ENCODE data around the gene AMN1. TPM values are rescaled to one million over a fixed set of nuclear protein-coding genes. Genes with fewer than 3 reads are reported as not detected.

Gene AMN1
- total and polyA plus RNA-seq, 2 experiments from 2014 or later: 12.6 to 17.7 TPM

DNA sequence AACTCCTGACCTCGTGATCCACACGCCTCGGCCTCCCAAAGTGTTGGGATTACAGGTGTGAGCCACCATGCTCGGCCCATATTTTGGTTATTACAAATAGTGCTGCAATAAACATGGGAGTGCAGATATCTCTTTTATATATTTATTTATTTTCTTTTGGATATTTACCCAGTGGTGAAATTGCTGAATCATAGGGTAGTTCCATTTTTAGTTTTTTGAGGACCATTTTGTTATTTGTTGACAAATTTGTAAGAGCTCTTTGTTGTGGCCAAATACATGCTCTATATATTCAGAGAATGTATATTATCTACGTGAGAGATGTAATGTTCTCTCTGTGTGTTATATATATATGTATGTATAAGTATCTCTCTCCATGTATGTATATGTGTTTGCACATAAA is 15.9 kb downstream of the AMN1 start:
- no peak for TF ChIP-seq JUNB (IDR thresholded peaks at IDR 0.05; ENCODE audit: unreplicated experiment)
- TF ChIP-seq ZNF331 (CRISPR knock-in tag; IDR thresholded peaks at IDR 0.05; ENCODE audit: low read depth): no peak
- TF ChIP-seq, protein P1, sequence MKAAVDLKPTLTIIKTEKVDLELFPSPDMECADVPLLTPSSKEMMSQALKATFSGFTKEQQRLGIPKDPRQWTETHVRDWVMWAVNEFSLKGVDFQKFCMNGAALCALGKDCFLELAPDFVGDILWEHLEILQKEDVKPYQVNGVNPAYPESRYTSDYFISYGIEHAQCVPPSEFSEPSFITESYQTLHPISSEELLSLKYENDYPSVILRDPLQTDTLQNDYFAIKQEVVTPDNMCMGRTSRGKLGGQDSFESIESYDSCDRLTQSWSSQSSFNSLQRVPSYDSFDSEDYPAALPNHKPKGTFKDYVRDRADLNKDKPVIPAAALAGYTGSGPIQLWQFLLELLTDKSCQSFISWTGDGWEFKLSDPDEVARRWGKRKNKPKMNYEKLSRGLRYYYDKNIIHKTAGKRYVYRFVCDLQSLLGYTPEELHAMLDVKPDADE (IDR thresholded peaks at IDR 0.05): no peak
- TF ChIP-seq EZH2phosphoT487 (IDR thresholded peaks at IDR 0.05; ENCODE audit: unreplicated experiment): no peak
- TF ChIP-seq CREB1 (CRISPR knock-in tag; IDR thresholded peaks at IDR 0.05; ENCODE audit: low read depth): no peak
- TF ChIP-seq, protein P2, sequence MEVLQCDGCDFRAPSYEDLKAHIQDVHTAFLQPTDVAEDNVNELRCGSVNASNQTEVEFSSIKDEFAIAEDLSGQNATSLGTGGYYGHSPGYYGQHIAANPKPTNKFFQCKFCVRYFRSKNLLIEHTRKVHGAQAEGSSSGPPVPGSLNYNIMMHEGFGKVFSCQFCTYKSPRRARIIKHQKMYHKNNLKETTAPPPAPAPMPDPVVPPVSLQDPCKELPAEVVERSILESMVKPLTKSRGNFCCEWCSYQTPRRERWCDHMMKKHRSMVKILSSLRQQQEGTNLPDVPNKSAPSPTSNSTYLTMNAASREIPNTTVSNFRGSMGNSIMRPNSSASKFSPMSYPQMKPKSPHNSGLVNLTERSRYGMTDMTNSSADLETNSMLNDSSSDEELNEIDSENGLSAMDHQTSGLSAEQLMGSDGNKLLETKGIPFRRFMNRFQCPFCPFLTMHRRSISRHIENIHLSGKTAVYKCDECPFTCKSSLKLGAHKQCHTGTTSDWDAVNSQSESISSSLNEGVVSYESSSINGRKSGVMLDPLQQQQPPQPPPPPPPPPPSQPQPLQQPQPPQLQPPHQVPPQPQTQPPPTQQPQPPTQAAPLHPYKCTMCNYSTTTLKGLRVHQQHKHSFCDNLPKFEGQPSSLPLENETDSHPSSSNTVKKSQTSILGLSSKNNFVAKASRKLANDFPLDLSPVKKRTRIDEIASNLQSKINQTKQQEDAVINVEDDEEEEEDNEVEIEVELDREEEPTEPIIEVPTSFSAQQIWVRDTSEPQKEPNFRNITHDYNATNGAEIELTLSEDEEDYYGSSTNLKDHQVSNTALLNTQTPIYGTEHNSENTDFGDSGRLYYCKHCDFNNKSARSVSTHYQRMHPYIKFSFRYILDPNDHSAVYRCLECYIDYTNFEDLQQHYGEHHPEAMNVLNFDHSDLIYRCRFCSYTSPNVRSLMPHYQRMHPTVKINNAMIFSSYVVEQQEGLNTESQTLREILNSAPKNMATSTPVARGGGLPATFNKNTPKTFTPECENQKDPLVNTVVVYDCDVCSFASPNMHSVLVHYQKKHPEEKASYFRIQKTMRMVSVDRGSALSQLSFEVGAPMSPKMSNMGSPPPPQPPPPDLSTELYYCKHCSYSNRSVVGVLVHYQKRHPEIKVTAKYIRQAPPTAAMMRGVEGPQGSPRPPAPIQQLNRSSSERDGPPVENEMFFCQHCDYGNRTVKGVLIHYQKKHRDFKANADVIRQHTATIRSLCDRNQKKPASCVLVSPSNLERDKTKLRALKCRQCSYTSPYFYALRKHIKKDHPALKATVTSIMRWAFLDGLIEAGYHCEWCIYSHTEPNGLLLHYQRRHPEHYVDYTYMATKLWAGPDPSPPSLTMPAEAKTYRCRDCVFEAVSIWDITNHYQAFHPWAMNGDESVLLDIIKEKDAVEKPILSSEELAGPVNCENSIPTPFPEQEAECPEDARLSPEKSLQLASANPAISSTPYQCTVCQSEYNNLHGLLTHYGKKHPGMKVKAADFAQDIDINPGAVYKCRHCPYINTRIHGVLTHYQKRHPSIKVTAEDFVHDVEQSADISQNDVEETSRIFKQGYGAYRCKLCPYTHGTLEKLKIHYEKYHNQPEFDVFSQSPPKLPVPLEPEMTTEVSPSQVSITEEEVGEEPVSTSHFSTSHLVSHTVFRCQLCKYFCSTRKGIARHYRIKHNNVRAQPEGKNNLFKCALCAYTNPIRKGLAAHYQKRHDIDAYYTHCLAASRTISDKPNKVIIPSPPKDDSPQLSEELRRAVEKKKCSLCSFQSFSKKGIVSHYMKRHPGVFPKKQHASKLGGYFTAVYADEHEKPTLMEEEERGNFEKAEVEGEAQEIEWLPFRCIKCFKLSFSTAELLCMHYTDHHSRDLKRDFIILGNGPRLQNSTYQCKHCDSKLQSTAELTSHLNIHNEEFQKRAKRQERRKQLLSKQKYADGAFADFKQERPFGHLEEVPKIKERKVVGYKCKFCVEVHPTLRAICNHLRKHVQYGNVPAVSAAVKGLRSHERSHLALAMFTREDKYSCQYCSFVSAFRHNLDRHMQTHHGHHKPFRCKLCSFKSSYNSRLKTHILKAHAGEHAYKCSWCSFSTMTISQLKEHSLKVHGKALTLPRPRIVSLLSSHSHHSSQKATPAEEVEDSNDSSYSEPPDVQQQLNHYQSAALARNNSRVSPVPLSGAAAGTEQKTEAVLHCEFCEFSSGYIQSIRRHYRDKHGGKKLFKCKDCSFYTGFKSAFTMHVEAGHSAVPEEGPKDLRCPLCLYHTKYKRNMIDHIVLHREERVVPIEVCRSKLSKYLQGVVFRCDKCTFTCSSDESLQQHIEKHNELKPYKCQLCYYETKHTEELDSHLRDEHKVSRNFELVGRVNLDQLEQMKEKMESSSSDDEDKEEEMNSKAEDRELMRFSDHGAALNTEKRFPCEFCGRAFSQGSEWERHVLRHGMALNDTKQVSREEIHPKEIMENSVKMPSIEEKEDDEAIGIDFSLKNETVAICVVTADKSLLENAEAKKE (CRISPR knock-in tag; IDR thresholded peaks at IDR 0.05): no peak
- no peak for TF ChIP-seq EZH2 (IDR thresholded peaks at IDR 0.05; ENCODE audit: low read depth, unreplicated experiment)
- TF ChIP-seq, protein P3, sequence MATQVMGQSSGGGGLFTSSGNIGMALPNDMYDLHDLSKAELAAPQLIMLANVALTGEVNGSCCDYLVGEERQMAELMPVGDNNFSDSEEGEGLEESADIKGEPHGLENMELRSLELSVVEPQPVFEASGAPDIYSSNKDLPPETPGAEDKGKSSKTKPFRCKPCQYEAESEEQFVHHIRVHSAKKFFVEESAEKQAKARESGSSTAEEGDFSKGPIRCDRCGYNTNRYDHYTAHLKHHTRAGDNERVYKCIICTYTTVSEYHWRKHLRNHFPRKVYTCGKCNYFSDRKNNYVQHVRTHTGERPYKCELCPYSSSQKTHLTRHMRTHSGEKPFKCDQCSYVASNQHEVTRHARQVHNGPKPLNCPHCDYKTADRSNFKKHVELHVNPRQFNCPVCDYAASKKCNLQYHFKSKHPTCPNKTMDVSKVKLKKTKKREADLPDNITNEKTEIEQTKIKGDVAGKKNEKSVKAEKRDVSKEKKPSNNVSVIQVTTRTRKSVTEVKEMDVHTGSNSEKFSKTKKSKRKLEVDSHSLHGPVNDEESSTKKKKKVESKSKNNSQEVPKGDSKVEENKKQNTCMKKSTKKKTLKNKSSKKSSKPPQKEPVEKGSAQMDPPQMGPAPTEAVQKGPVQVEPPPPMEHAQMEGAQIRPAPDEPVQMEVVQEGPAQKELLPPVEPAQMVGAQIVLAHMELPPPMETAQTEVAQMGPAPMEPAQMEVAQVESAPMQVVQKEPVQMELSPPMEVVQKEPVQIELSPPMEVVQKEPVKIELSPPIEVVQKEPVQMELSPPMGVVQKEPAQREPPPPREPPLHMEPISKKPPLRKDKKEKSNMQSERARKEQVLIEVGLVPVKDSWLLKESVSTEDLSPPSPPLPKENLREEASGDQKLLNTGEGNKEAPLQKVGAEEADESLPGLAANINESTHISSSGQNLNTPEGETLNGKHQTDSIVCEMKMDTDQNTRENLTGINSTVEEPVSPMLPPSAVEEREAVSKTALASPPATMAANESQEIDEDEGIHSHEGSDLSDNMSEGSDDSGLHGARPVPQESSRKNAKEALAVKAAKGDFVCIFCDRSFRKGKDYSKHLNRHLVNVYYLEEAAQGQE (IDR thresholded peaks at IDR 0.05; ENCODE audit: unreplicated experiment): no peak
- no peak for TF ChIP-seq POLR2AphosphoS5 (IDR thresholded peaks at IDR 0.05; ENCODE audit: low read depth)
- no peak for TF ChIP-seq STAT1 (IDR thresholded peaks at IDR 0.05; ENCODE audit: unreplicated experiment)
- TF ChIP-seq, protein P4, sequence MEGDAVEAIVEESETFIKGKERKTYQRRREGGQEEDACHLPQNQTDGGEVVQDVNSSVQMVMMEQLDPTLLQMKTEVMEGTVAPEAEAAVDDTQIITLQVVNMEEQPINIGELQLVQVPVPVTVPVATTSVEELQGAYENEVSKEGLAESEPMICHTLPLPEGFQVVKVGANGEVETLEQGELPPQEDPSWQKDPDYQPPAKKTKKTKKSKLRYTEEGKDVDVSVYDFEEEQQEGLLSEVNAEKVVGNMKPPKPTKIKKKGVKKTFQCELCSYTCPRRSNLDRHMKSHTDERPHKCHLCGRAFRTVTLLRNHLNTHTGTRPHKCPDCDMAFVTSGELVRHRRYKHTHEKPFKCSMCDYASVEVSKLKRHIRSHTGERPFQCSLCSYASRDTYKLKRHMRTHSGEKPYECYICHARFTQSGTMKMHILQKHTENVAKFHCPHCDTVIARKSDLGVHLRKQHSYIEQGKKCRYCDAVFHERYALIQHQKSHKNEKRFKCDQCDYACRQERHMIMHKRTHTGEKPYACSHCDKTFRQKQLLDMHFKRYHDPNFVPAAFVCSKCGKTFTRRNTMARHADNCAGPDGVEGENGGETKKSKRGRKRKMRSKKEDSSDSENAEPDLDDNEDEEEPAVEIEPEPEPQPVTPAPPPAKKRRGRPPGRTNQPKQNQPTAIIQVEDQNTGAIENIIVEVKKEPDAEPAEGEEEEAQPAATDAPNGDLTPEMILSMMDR (conservative IDR thresholded peaks at IDR 0.05; ENCODE audit: low read depth in 2 of 2): no peak
- no peak for TF ChIP-seq NANOG (IDR thresholded peaks at IDR 0.05; ENCODE audit: borderline replicate concordance)
- TF ChIP-seq ZNF114 (CRISPR knock-in tag; IDR thresholded peaks at IDR 0.05): no peak
- H3K36me3 ChIP-seq (ENCODE audit: insufficient read depth): peaks cover 7% of the 10 kb centered on the region
- no peak overlapping the region for H3K4me2 ChIP-seq
- no peak overlapping the region for H2AFZ ChIP-seq
- H3F3A ChIP-seq (replicated peaks; ENCODE audit: low read depth): no peaks in the 10 kb centered on the region
- Mint-ChIP-seq H3K4me1 (peaks cover 2% of the 10 kb centered on the region; the same call in 1 of the 3 replicates), H3K9me3 (peaks cover 15% of the 10 kb centered on the region), H3K36me3 (ENCODE audit: low read depth) (peaks cover 21% of the 10 kb centered on the region), H3K27ac (no peak overlapping the region), H3K27me3 (ENCODE audit: insufficient read depth, low read depth, poor library complexity) (peaks cover 3% of the 10 kb centered on the region), H3K4me3 (no peak overlapping the region)
- no peaks in the 10 kb centered on the region for H3K4me1 ChIP-seq (ENCODE audit: insufficient read depth)
- no peak overlapping the region for H3K4me3 ChIP-seq
- no peaks in the 10 kb centered on the region; the same call in 1 of the 2 replicates for H3K9me2 ChIP-seq (ENCODE audit: insufficient read depth)
- H3K27me3 ChIP-seq (ENCODE audit: insufficient read depth): no peaks in the 10 kb centered on the region
- no peaks in the 10 kb centered on the region for H3K79me2 ChIP-seq (replicated peaks; ENCODE audit: insufficient read depth)
- DNase-seq (ENCODE audit: low spot score) (no peak), ATAC-seq (no peak)
- no peaks in the 10 kb centered on the region for H4K20me1 ChIP-seq (replicated peaks; ENCODE audit: insufficient read depth)
- H3K27ac ChIP-seq (ENCODE audit: low read depth): no peak overlapping the region
